HEK293 (cell line): ENCODE data around the gene XYLT2.
A peak's percentile ranks its signal among the peaks of the same experiment; 100 is the strongest.

Source experiments
- KLF1 ChIP-seq: fragments of 450-650 bp; formaldehyde crosslinking; IDR thresholded peaks from 2 replicates; pipeline ENCODE4 v1.5.1; 2016; ENCODE audit warnings: missing biosample characterization, missing genetic modification characterization
- TCF7L2 ChIP-seq: IDR thresholded peaks from 2 replicates; pipeline ENCODE4 v1.6.1; 2011; ENCODE audit warnings: low read depth, mild to moderate bottlenecking, inconsistent platforms, low read length, moderate library complexity, borderline replicate concordance
- ZBTB1 ChIP-seq: fragments of 450-650 bp; formaldehyde crosslinking; IDR thresholded peaks from 2 replicates; pipeline ENCODE4 v1.5.1; 2016; ENCODE audit warnings: missing biosample characterization, missing genetic modification characterization
- ZBTB7A ChIP-seq: fragments of 450-650 bp; formaldehyde crosslinking; IDR thresholded peaks from 2 replicates; pipeline ENCODE4 v1.5.1; 2016; ENCODE audit warnings: low read depth, missing biosample characterization, missing genetic modification characterization
- ZNF211 ChIP-seq: fragments of 450-650 bp; formaldehyde crosslinking; IDR thresholded peaks from 2 replicates; pipeline ENCODE4 v1.5.1; 2016; ENCODE audit warnings: low read depth, missing biosample characterization, missing genetic modification characterization
- ZNF292 ChIP-seq: fragments of 450-650 bp; formaldehyde crosslinking; IDR thresholded peaks from 2 replicates; pipeline ENCODE4 v1.5.1; 2016; ENCODE audit warnings: low read depth, missing biosample characterization, missing genetic modification characterization, borderline replicate concordance
- ZNF416 ChIP-seq: fragments of 450-650 bp; formaldehyde crosslinking; IDR thresholded peaks from 2 replicates; pipeline ENCODE4 v1.5.1; 2016; ENCODE audit warnings: missing biosample characterization, missing genetic modification characterization
- ZNF544 ChIP-seq: fragments of 450-650 bp; formaldehyde crosslinking; IDR thresholded peaks from 2 replicates; pipeline ENCODE4 v1.5.0; 2017; ENCODE audit warnings: missing biosample characterization, missing genetic modification characterization
- ZNF548 ChIP-seq: fragments of 450-650 bp; formaldehyde crosslinking; IDR thresholded peaks from 2 replicates; pipeline ENCODE4 v1.5.1; 2016; ENCODE audit warnings: missing biosample characterization, missing genetic modification characterization
- TF ChIP-seq, protein P1 (sequence below): fragments of 450-650 bp; formaldehyde crosslinking; IDR thresholded peaks from 2 replicates; pipeline ENCODE4 v1.5.1; 2016; ENCODE audit warnings: missing biosample characterization, missing genetic modification characterization
- TF ChIP-seq, protein P2 (sequence below): fragments of 450-650 bp; formaldehyde crosslinking; IDR thresholded peaks from 2 replicates; pipeline ENCODE4 v1.5.1; 2016; ENCODE audit warnings: missing biosample characterization, missing genetic modification characterization
- TF ChIP-seq, protein P3 (sequence below): fragments of 450-650 bp; formaldehyde crosslinking; IDR thresholded peaks from 2 replicates; pipeline ENCODE4 v1.5.1; 2016; ENCODE audit warnings: missing biosample characterization, missing genetic modification characterization
- TF ChIP-seq, protein P4 (sequence below): fragments of 450-650 bp; IDR thresholded peaks from 2 replicates; pipeline ENCODE4 v1.5.1; 2018; ENCODE audit warnings: missing biosample characterization, missing genetic modification characterization
- TF ChIP-seq, protein P5 (sequence below): fragments of 450-650 bp; formaldehyde crosslinking; IDR thresholded peaks from 2 replicates; pipeline ENCODE4 v1.5.1; 2016; ENCODE audit warnings: missing biosample characterization, missing genetic modification characterization

DNA sequence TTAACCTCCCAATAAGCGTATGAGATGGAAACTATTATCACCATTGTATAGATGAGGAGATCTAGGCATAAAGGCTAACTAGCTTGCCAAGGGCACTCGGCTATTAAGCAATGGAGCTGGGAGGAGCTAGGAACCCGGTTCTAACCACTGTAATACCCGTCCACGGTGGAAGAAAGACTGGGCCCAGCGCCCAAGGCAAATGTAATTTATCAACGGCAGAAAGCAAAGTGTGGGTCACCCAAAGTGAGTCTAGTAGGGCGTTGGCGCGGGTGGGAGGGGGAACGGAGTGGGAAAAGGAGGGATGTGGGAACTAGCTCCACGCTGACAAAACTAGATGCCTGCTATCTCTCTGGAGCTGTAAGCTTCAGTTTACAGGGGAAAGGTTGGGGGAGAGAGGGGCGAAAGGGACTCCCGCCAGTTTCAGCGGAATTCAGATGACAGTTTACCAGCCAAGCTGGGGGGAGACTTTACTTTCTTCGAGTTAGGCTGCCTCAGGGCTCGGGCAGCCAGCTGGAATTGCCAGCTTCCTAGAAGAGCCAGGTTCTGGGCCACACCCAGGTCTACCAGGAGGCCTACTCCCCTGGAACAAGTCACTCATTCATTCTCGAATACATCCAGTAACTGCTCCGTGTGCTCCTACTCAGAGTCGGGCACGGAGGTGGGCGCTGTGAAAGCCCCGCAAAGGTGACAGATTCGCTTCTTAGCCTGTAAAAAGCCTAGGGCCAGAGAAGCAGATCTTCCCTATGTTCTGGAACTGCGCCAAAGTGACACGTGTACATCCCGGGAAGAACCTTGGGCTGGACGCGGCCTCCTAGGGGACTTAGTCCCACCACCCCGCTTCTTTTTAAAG, 50.6 kb downstream of the XYLT2 start:
- TF ChIP-seq, protein P1, sequence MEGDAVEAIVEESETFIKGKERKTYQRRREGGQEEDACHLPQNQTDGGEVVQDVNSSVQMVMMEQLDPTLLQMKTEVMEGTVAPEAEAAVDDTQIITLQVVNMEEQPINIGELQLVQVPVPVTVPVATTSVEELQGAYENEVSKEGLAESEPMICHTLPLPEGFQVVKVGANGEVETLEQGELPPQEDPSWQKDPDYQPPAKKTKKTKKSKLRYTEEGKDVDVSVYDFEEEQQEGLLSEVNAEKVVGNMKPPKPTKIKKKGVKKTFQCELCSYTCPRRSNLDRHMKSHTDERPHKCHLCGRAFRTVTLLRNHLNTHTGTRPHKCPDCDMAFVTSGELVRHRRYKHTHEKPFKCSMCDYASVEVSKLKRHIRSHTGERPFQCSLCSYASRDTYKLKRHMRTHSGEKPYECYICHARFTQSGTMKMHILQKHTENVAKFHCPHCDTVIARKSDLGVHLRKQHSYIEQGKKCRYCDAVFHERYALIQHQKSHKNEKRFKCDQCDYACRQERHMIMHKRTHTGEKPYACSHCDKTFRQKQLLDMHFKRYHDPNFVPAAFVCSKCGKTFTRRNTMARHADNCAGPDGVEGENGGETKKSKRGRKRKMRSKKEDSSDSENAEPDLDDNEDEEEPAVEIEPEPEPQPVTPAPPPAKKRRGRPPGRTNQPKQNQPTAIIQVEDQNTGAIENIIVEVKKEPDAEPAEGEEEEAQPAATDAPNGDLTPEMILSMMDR (tag by site-specific recombination): no peak
- TF ChIP-seq ZNF416 (tag by site-specific recombination) (no peak), TCF7L2 (no peak), ZNF544 (tag by site-specific recombination) (no peak), ZNF211 (tag by site-specific recombination) (no peak), KLF1 (tag by site-specific recombination) (peak; percentile 18; the same call in 1 of the 2 replicates), ZNF548 (tag by site-specific recombination) (no peak), ZBTB1 (no peak), ZNF292 (no peak), ZBTB7A (no peak)
- TF ChIP-seq, protein P2, sequence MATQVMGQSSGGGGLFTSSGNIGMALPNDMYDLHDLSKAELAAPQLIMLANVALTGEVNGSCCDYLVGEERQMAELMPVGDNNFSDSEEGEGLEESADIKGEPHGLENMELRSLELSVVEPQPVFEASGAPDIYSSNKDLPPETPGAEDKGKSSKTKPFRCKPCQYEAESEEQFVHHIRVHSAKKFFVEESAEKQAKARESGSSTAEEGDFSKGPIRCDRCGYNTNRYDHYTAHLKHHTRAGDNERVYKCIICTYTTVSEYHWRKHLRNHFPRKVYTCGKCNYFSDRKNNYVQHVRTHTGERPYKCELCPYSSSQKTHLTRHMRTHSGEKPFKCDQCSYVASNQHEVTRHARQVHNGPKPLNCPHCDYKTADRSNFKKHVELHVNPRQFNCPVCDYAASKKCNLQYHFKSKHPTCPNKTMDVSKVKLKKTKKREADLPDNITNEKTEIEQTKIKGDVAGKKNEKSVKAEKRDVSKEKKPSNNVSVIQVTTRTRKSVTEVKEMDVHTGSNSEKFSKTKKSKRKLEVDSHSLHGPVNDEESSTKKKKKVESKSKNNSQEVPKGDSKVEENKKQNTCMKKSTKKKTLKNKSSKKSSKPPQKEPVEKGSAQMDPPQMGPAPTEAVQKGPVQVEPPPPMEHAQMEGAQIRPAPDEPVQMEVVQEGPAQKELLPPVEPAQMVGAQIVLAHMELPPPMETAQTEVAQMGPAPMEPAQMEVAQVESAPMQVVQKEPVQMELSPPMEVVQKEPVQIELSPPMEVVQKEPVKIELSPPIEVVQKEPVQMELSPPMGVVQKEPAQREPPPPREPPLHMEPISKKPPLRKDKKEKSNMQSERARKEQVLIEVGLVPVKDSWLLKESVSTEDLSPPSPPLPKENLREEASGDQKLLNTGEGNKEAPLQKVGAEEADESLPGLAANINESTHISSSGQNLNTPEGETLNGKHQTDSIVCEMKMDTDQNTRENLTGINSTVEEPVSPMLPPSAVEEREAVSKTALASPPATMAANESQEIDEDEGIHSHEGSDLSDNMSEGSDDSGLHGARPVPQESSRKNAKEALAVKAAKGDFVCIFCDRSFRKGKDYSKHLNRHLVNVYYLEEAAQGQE (tag by site-specific recombination): no peak
- TF ChIP-seq, protein P3, sequence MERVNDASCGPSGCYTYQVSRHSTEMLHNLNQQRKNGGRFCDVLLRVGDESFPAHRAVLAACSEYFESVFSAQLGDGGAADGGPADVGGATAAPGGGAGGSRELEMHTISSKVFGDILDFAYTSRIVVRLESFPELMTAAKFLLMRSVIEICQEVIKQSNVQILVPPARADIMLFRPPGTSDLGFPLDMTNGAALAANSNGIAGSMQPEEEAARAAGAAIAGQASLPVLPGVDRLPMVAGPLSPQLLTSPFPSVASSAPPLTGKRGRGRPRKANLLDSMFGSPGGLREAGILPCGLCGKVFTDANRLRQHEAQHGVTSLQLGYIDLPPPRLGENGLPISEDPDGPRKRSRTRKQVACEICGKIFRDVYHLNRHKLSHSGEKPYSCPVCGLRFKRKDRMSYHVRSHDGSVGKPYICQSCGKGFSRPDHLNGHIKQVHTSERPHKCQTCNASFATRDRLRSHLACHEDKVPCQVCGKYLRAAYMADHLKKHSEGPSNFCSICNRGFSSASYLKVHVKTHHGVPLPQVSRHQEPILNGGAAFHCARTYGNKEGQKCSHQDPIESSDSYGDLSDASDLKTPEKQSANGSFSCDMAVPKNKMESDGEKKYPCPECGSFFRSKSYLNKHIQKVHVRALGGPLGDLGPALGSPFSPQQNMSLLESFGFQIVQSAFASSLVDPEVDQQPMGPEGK: no peak
- TF ChIP-seq, protein P4, sequence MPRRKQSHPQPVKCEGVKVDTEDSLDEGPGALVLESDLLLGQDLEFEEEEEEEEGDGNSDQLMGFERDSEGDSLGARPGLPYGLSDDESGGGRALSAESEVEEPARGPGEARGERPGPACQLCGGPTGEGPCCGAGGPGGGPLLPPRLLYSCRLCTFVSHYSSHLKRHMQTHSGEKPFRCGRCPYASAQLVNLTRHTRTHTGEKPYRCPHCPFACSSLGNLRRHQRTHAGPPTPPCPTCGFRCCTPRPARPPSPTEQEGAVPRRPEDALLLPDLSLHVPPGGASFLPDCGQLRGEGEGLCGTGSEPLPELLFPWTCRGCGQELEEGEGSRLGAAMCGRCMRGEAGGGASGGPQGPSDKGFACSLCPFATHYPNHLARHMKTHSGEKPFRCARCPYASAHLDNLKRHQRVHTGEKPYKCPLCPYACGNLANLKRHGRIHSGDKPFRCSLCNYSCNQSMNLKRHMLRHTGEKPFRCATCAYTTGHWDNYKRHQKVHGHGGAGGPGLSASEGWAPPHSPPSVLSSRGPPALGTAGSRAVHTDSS: no peak
- TF ChIP-seq, protein P5, sequence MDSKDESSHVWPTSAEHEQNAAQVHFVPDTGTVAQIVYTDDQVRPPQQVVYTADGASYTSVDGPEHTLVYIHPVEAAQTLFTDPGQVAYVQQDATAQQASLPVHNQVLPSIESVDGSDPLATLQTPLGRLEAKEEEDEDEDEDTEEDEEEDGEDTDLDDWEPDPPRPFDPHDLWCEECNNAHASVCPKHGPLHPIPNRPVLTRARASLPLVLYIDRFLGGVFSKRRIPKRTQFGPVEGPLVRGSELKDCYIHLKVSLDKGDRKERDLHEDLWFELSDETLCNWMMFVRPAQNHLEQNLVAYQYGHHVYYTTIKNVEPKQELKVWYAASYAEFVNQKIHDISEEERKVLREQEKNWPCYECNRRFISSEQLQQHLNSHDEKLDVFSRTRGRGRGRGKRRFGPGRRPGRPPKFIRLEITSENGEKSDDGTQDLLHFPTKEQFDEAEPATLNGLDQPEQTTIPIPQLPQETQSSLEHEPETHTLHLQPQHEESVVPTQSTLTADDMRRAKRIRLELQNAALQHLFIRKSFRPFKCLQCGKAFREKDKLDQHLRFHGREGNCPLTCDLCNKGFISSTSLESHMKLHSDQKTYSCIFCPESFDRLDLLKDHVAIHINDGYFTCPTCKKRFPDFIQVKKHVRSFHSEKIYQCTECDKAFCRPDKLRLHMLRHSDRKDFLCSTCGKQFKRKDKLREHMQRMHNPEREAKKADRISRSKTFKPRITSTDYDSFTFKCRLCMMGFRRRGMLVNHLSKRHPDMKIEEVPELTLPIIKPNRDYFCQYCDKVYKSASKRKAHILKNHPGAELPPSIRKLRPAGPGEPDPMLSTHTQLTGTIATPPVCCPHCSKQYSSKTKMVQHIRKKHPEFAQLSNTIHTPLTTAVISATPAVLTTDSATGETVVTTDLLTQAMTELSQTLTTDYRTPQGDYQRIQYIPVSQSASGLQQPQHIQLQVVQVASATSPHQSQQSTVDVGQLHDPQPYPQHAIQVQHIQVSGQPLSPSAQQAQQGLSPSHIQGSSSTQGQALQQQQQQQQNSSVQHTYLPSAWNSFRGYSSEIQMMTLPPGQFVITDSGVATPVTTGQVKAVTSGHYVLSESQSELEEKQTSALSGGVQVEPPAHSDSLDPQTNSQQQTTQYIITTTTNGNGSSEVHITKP: no peak
